ENCODE data around the gene NBEA.

DNA sequence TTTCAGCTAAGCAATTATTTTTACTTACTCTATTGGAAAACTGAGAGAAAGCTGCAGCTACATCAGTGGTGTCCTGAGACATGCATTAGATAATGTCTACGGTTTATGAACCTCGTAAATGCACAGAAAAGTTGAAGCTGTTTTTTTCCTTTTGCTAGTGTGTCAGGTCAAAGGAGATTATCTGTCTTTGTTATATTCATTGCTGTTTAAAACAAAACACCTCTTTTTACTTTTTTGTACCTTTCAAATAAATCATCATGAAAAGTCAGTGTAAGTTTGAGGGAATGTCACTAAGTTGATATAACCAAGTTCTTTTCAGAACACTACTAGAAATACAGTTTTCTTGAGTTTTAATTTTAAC, 2.2 kb downstream of the NBEA start:
- no peak for TF ChIP-seq CTCF (conservative IDR thresholded peaks at IDR 0.05)
- TF ChIP-seq ZFX (IDR thresholded peaks at IDR 0.05) = no peak
